GM21717 (cell line): ENCODE data around the gene NCS1.

Source experiments
- ATAC-seq: cut with Tn5 transposase; IDR thresholded peaks from one replicate; pipeline ENCODE4 v1.9.1; 2021; ENCODE audit warnings: mild to moderate bottlenecking, moderate library complexity; ENCODE audit not compliant: unreplicated experiment

The NCS1 gene

DNA sequence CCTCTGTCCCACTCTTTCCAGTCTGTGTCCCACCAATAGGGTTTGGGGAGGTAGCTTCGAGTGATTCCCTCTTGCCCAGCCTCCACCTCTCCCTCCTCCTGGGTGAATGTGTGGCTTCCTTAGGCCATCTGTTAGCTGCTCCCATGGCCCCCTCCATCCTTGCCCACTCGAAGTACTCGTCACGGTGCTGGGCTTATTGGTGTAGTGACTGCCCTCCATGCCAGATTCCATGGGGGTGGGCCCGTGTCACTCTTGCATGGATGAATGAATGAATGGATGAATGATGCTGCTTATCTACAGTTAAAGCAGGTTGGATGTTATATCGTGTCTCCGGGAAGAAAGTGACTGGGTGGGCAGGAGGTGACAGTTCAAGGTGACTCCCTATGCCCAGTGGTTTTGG is 112.5 kb downstream of the NCS1 start:
- ATAC-seq, result no peak

DNA sequence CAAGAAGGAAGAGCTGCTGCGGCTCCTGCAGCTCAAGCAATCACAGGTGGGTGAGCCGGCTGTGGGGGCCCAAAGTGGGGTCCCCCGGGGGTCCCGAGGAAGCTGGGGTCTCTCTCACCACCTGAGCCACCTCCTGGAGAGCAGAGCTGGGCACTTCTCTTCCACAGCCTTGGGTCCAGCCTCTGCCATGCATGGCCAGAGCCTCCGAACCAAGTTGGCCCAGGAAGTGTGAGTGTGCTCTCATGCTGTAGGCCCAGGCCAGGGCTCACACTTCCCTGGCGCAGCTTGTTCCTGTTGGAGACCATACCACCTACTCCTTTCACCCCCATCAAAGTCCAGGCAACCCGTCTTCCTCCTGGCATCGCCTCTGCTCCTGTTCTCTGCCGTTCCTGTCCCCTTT is 113.1 kb downstream of the NCS1 start:
- ATAC-seq, result no peak

DNA sequence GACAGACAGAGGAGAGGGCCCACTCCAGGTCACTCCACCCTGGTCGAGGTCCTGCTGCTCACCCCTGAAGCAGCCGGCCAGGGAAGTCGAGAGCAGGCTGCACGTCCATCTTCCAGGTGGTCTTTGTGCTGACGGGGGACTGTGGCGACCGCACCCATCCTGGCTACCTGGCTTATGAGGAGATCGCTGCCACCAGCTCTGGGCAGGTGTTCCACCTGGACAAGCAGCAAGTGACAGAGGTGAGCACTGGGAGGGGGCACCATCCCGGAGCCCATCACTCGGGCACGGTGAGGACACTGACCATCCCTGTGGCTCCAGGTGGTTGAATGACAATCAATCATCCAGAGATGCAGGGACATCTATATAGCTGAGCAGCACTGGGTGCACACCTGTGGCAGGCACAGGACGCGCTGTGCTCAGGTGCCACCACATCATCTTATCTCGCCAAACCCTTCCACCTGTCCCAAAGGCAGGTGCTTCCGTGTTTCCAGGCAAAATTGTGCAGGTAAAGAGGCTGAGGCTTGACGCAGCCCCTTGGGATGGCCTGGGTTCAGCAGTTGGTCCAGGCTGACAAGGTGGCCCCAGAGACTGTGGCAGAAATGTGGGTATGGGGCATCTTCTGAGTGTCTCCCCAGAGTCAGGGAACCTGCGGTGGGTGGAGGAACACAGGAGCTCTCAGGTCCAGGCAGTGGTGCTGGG is 114.0 kb downstream of the NCS1 start:
- ATAC-seq, result no peak
